ENCODE measurements around the gene XPNPEP3.

DNA sequence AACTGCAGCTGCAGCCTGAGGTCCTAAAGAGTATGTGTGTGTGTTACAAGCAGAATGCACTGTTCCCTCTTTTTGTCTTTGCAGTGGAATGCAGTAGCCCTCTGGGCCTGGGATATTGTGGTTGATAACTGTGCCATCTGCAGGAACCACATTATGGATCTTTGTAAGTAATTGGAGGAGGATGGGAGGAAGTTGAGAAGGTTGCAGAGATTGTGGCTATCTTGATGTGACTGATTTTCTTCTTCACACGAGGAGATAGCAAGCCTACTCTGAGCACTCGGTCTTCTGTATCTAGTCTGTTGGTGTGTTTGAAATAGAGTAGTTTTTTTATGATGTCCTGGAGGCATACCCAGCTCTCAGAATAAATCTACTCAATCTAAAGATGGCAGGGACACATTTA is 96.5 kb downstream of the XPNPEP3 start:
- TF ChIP-seq EZH2 (IDR thresholded peaks at IDR 0.05; ENCODE audit: insufficient read depth, poor library complexity, severe bottlenecking): no peak
- no peak for TF ChIP-seq EZH2phosphoT487 (IDR thresholded peaks at IDR 0.05; ENCODE audit: insufficient read depth, low read depth)
